Sciatic nerve (tissue), 2 donors: ENCODE measurements around the gene APOL3. TPM values are rescaled to one million over a fixed set of nuclear protein-coding genes. Genes with fewer than 3 reads are reported as not detected.
"Not testable (repeated sequence)": the region's sequence is repeated elsewhere in the genome, so short reads cannot be mapped to it uniquely, and the experiment has no call there.

Experiments used
- ATAC-seq: fragments of 200-7000 bp; cut with Tn5 transposase; one replicate; pipeline ENCODE4 v1.9.1; 2020; ENCODE audit warnings: mild to moderate bottlenecking, moderate library complexity
- DNase-seq: peaks from one replicate; pipeline ENCODE4 v3.0.0-alpha.2; 2020; ENCODE audit warnings: low spot score
- intact Hi-C: fragments of 100-400 bp; cut with DNase I; formaldehyde crosslinking; loops from one replicate; pipeline ENCODE4 v1.14.2; 2022
- total RNA-seq: library from RNA; stranded (reverse); fragmentation: NEBNext Ultra II Directional; extraction: Animal tissue kit (Norgen Biotek cat#: 25700); gene quantifications from one replicate; pipeline ENCODE4 v1.2.1, GENCODE V29; 2021
- donor health status: DM: no; HTN: no; CAD: no.
- donor health status: DM: no; HTN: no; CAD: no.

APOL3 gene
- total RNA-seq, 1 donor from 2014 or later, result 77.2 TPM

- intact Hi-C loops, result loop anchor here (5.0 kb wide), 1 partner anchor 493 kb away; no protein-coding TSS in a partner anchor
- not testable (repeated sequence) for DNase-seq, ATAC-seq
Observed at GRCh38 chr22:36120621-36121351, 39.8 kb downstream of the APOL3 start.

- ATAC-seq (no peak), DNase-seq (no peak)
- intact Hi-C loops, result no loop called here
Observed at GRCh38 chr22:36117053-36117554, 43.5 kb downstream of the APOL3 start.

- ATAC-seq, result no peak
- intact Hi-C loops, result no loop called here
- no peak for DNase-seq
Observed at GRCh38 chr22:36116127-36116526, 44.4 kb downstream of the APOL3 start.

GRCh38 chr22:36113121-36113520 is 47.4 kb downstream of the APOL3 start:
- ATAC-seq (no peak), DNase-seq (no peak)

GRCh38 chr22:36111316-36111715 is 49.2 kb downstream of the APOL3 start:
- DNase-seq, result no peak
- no peak for ATAC-seq
- intact Hi-C loops, result loop anchor here (5.0 kb wide), 1 partner anchor 359 kb away; no protein-coding TSS in a partner anchor

More at GRCh38 chr22:36113121-36113520, 47.4 kb downstream of the APOL3 start:
- intact Hi-C loops, result loop anchor here (5.0 kb wide), 1 partner anchor 361 kb away; no protein-coding TSS in a partner anchor

- ATAC-seq (peak; percentile 15), DNase-seq (no peak)
- intact Hi-C loops, result loop anchor here (5.0 kb wide), 1 partner anchor 358 kb away; no protein-coding TSS in a partner anchor
Observed at GRCh38 chr22:36110306-36110881, 50.2 kb downstream of the APOL3 start.

- ATAC-seq (no peak), DNase-seq (no peak)
- intact Hi-C loops, result no loop called here
Observed at GRCh38 chr22:36107436-36107835, 53.1 kb downstream of the APOL3 start.

- intact Hi-C loops, result no loop called here
- no peak for ATAC-seq
Observed at GRCh38 chr22:36106910-36107309, 53.6 kb downstream of the APOL3 start.

GRCh38 chr22:36104988-36105387 is 55.6 kb downstream of the APOL3 start:
- DNase-seq, result no peak
- intact Hi-C loops, result no loop called here
- no peak for ATAC-seq

More at GRCh38 chr22:36106910-36107309, 53.6 kb downstream of the APOL3 start:
- DNase-seq, result no peak

GRCh38 chr22:36104435-36104834 is 56.1 kb downstream of the APOL3 start:
- DNase-seq, result no peak
- intact Hi-C loops, result no loop called here
- no peak for ATAC-seq

- DNase-seq (no peak), ATAC-seq (no peak)
- intact Hi-C loops, result no loop called here
Observed at GRCh38 chr22:36103891-36104290, 56.7 kb downstream of the APOL3 start.

GRCh38 chr22:36102995-36103394 is 57.6 kb downstream of the APOL3 start:
- ATAC-seq, result no peak
- DNase-seq, result no peak
- intact Hi-C loops, result no loop called here

GRCh38 chr22:36101756-36102155 is 58.8 kb downstream of the APOL3 start:
- ATAC-seq (no peak), DNase-seq (no peak)
- intact Hi-C loops, result no loop called here

- ATAC-seq, result not testable (repeated sequence)
Observed at GRCh38 chr22:36100908-36101307, 59.6 kb downstream of the APOL3 start.

GRCh38 chr22:36100134-36100824 is 60.3 kb downstream of the APOL3 start:
- intact Hi-C loops, result no loop called here
- ATAC-seq (no peak), DNase-seq (no peak)

More at GRCh38 chr22:36100908-36101307, 59.6 kb downstream of the APOL3 start:
- DNase-seq, intact Hi-C loops: not testable (repeated sequence)

GRCh38 chr22:36099561-36099960 is 61.0 kb downstream of the APOL3 start:
- not testable (repeated sequence) for DNase-seq

GRCh38 chr22:36097880-36098279 is 62.7 kb downstream of the APOL3 start:
- no peak for DNase-seq
- intact Hi-C loops, result no loop called here
- no peak for ATAC-seq

More at GRCh38 chr22:36099561-36099960, 61.0 kb downstream of the APOL3 start:
- ATAC-seq, intact Hi-C loops: not testable (repeated sequence)

- ATAC-seq, intact Hi-C loops, DNase-seq: not testable (repeated sequence)
Observed at GRCh38 chr22:36090772-36091171, 69.8 kb downstream of the APOL3 start.
